ENCODE results near the gene ATP6V1G1. TPM values are rescaled to one million over a fixed set of nuclear protein-coding genes. Genes with fewer than 3 reads are reported as not detected.

Gene ATP6V1G1
- total and polyA plus RNA-seq, 2 donors (not counting 1 experiment from before 2014, with no cell fraction given) = 92.7 to 102 TPM

GRCh38 chr9:114565204-114565603, 22.4 kb upstream of the ATP6V1G1 start:
- DNase-seq (ENCODE audit: low read depth in 2 of 2) = no peak
- H3K9ac ChIP-seq (ENCODE audit: insufficient read depth, low read length) = no peak overlapping the region
- peaks cover 6% of the 10 kb centered on the region for H3K27me3 ChIP-seq (ENCODE audit: control insufficient read depth, insufficient read depth, low read length)
- H2AFZ ChIP-seq (ENCODE audit: low read length) = no peak overlapping the region
- no peak overlapping the region for H3K27ac ChIP-seq (ENCODE audit: insufficient read depth, low read length)
- H3K36me3 ChIP-seq (ENCODE audit: control insufficient read depth, insufficient read depth, low read length) = no peaks in the 10 kb centered on the region
- H3K79me2 ChIP-seq (ENCODE audit: control insufficient read depth, insufficient read depth, low read length) = no peaks in the 10 kb centered on the region
- H3K4me1 ChIP-seq (ENCODE audit: control insufficient read depth, extremely low read depth, insufficient read depth, low read length) = no peaks in the 10 kb centered on the region
- no peak overlapping the region for H3K4me2 ChIP-seq (ENCODE audit: extremely low read depth, insufficient read depth, low read length)
- TF ChIP-seq, protein P1, sequence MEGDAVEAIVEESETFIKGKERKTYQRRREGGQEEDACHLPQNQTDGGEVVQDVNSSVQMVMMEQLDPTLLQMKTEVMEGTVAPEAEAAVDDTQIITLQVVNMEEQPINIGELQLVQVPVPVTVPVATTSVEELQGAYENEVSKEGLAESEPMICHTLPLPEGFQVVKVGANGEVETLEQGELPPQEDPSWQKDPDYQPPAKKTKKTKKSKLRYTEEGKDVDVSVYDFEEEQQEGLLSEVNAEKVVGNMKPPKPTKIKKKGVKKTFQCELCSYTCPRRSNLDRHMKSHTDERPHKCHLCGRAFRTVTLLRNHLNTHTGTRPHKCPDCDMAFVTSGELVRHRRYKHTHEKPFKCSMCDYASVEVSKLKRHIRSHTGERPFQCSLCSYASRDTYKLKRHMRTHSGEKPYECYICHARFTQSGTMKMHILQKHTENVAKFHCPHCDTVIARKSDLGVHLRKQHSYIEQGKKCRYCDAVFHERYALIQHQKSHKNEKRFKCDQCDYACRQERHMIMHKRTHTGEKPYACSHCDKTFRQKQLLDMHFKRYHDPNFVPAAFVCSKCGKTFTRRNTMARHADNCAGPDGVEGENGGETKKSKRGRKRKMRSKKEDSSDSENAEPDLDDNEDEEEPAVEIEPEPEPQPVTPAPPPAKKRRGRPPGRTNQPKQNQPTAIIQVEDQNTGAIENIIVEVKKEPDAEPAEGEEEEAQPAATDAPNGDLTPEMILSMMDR (conservative IDR thresholded peaks at IDR 0.05 in 1 of 2, IDR thresholded peaks at IDR 0.05 in 1 of 2; ENCODE audit: low read depth in 1 of 2, low read length in 2 of 2) = no peak
- no peak for TF ChIP-seq EZH2 (IDR thresholded peaks at IDR 0.05; ENCODE audit: low read length, missing control alignments)
- H3K9me3 ChIP-seq (ENCODE audit: control insufficient read depth, insufficient read depth, low read depth, low read length) = no peaks in the 10 kb centered on the region
- H4K20me1 ChIP-seq (ENCODE audit: control insufficient read depth, extremely low read depth, insufficient read depth, low read length) = no peaks in the 10 kb centered on the region
- no peak overlapping the region for H3K4me3 ChIP-seq (replicated peaks in 1 of 4; ENCODE audit: control extremely low read depth in 1 of 4, insufficient read depth in 1 of 4, low read depth in 3 of 4, low read length in 4 of 4)

GRCh38 chr9:114570742-114571141, 16.8 kb upstream of the ATP6V1G1 start:
- Histone ChIP-seq H4K20me1 (ENCODE audit: control insufficient read depth, extremely low read depth, insufficient read depth, low read length) (no peaks in the 10 kb centered on the region), H3K79me2 (ENCODE audit: control insufficient read depth, insufficient read depth, low read length) (no peaks in the 10 kb centered on the region), H3K27me3 (ENCODE audit: control insufficient read depth, insufficient read depth, low read length) (no peaks in the 10 kb centered on the region), H2AFZ (ENCODE audit: low read length) (no peak overlapping the region), H3K9me3 (ENCODE audit: control insufficient read depth, insufficient read depth, low read depth, low read length) (no peaks in the 10 kb centered on the region), H3K9ac (ENCODE audit: insufficient read depth, low read length) (no peak overlapping the region), H3K4me3 (replicated peaks in 1 of 4; ENCODE audit: control extremely low read depth in 1 of 4, insufficient read depth in 1 of 4, low read depth in 3 of 4, low read length in 4 of 4) (no peak overlapping the region), H3K4me1 (ENCODE audit: control insufficient read depth, extremely low read depth, insufficient read depth, low read length) (no peaks in the 10 kb centered on the region), H3K4me2 (ENCODE audit: extremely low read depth, insufficient read depth, low read length) (no peak overlapping the region), H3K36me3 (ENCODE audit: control insufficient read depth, insufficient read depth, low read length) (no peaks in the 10 kb centered on the region), H3K27ac (ENCODE audit: insufficient read depth, low read length) (no peak overlapping the region)
- no peak for DNase-seq (ENCODE audit: low read depth in 2 of 2)
- TF ChIP-seq, protein P1 (conservative IDR thresholded peaks at IDR 0.05 in 1 of 2, IDR thresholded peaks at IDR 0.05 in 1 of 2; ENCODE audit: low read depth in 1 of 2, low read length in 2 of 2) = no peak
- TF ChIP-seq EZH2 (IDR thresholded peaks at IDR 0.05; ENCODE audit: low read length, missing control alignments) = no peak

DNA sequence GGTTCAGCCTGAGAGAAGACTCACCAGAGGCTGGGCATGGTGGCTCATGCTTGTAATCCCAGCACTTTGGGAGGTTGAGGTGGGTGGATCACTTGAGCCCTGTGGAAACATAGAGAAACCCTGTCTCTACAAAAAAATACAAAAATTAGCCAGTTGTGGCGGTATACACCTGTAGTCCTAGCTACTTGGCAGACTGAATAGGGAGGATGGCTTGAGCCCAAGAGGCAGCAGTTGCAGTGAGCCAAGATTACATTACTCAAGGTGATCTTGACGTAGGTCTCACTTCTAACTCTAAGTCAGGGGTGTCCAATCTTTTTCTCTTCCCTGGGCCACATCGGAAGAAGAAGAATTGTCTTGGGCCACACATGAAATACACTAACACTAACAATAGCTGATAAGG, 16.2 kb upstream of the ATP6V1G1 start:
- Histone ChIP-seq H3K36me3 (ENCODE audit: control insufficient read depth, insufficient read depth, low read length) (no peaks in the 10 kb centered on the region), H3K9ac (ENCODE audit: insufficient read depth, low read length) (no peak overlapping the region), H3K27me3 (ENCODE audit: control insufficient read depth, insufficient read depth, low read length) (no peaks in the 10 kb centered on the region), H3K4me2 (ENCODE audit: extremely low read depth, insufficient read depth, low read length) (no peak overlapping the region), H3K27ac (ENCODE audit: insufficient read depth, low read length) (no peak overlapping the region), H2AFZ (ENCODE audit: low read length) (no peak overlapping the region), H3K79me2 (ENCODE audit: control insufficient read depth, insufficient read depth, low read length) (no peaks in the 10 kb centered on the region), H3K9me3 (ENCODE audit: control insufficient read depth, insufficient read depth, low read depth, low read length) (no peaks in the 10 kb centered on the region), H3K4me3 (replicated peaks in 1 of 4; ENCODE audit: control extremely low read depth in 1 of 4, insufficient read depth in 1 of 4, low read depth in 3 of 4, low read length in 4 of 4) (no peak overlapping the region), H3K4me1 (ENCODE audit: control insufficient read depth, extremely low read depth, insufficient read depth, low read length) (no peaks in the 10 kb centered on the region), H4K20me1 (ENCODE audit: control insufficient read depth, extremely low read depth, insufficient read depth, low read length) (no peaks in the 10 kb centered on the region)
- DNase-seq (ENCODE audit: low read depth in 2 of 2) = no peak
- TF ChIP-seq EZH2 (IDR thresholded peaks at IDR 0.05; ENCODE audit: low read length, missing control alignments) = no peak
- TF ChIP-seq, protein P1 (conservative IDR thresholded peaks at IDR 0.05 in 1 of 2, IDR thresholded peaks at IDR 0.05 in 1 of 2; ENCODE audit: low read depth in 1 of 2, low read length in 2 of 2) = no peak

All from fibroblast of lung (primary cell).